ENCODE results near the gene KICS2.

KICS2 gene

DNA sequence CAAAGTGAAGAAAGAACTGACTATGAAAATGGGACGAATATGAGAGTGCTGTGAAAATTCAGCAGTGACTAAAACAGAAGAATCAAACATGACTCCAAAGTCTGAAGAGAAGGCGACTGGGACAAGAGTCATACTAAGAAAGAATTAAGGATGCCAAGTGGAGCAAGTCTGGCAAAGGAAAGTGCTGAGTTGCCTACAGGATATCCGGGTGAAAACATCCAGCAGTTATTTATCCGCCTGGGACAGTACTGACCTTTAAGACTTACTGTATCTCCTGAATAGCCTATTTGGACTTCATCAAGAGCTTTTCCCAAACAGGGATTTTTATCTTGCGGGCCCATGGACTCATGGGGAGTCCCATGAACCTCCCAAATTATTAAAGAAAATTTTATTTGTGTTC is 41.1 kb downstream of the KICS2 start:
- Histone ChIP-seq H3K27ac (peak overlapping the region; percentile 43 to 74), H3K4me3 (peak overlapping the region; percentile 47)
- DNase-seq (ENCODE audit: low spot score) = no peak
- TF ChIP-seq, protein P1, sequence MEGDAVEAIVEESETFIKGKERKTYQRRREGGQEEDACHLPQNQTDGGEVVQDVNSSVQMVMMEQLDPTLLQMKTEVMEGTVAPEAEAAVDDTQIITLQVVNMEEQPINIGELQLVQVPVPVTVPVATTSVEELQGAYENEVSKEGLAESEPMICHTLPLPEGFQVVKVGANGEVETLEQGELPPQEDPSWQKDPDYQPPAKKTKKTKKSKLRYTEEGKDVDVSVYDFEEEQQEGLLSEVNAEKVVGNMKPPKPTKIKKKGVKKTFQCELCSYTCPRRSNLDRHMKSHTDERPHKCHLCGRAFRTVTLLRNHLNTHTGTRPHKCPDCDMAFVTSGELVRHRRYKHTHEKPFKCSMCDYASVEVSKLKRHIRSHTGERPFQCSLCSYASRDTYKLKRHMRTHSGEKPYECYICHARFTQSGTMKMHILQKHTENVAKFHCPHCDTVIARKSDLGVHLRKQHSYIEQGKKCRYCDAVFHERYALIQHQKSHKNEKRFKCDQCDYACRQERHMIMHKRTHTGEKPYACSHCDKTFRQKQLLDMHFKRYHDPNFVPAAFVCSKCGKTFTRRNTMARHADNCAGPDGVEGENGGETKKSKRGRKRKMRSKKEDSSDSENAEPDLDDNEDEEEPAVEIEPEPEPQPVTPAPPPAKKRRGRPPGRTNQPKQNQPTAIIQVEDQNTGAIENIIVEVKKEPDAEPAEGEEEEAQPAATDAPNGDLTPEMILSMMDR (IDR thresholded peaks at IDR 0.05) = no peak

DNA sequence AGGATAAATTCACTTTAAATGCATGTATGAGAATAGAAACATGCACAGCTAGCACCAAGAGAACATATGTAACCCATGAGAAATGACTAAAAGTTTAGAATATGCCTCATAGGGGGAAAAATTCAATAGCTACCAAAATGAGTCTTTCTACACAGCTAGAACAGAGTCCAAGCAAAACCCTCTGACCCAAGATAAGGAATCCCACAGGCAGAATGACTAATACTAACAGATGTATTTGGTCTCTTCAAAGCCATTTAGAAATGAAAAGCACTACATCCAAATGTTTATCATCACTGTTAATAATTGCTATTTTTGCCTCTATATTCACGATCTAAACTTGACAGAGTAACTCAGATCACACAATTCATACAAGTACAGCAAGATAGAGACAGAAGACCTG is 44.0 kb downstream of the KICS2 start:
- Histone ChIP-seq H3K27ac (no peak overlapping the region), H3K4me3 (no peak overlapping the region)
- no peak for DNase-seq (ENCODE audit: low spot score)
- TF ChIP-seq, protein P1 (IDR thresholded peaks at IDR 0.05) = no peak

DNA sequence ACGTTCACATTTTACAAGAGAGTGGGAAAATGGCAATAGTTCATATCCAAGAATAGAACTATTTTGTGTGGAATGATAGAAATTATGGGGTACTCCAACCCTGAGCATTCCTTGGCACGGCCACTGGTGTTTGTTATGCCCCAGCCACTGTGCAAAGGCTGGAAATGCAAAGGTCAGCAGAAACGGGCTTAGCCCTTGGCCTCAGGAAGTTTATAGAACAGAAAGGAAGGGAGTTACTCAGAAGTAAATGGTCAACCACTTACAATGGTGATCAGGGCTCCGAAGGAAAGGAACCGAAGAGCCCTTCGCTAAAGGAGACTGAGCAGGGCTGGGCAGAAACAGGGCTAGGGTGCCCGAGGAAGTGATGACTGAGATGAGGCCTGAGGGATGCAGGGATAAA is 45.1 kb downstream of the KICS2 start:
- H3K27ac ChIP-seq = no peak overlapping the region
- TF ChIP-seq, protein P1 (IDR thresholded peaks at IDR 0.05) = no peak
- DNase-seq (ENCODE audit: low spot score) = no peak
- H3K4me3 ChIP-seq = no peak overlapping the region

DNA sequence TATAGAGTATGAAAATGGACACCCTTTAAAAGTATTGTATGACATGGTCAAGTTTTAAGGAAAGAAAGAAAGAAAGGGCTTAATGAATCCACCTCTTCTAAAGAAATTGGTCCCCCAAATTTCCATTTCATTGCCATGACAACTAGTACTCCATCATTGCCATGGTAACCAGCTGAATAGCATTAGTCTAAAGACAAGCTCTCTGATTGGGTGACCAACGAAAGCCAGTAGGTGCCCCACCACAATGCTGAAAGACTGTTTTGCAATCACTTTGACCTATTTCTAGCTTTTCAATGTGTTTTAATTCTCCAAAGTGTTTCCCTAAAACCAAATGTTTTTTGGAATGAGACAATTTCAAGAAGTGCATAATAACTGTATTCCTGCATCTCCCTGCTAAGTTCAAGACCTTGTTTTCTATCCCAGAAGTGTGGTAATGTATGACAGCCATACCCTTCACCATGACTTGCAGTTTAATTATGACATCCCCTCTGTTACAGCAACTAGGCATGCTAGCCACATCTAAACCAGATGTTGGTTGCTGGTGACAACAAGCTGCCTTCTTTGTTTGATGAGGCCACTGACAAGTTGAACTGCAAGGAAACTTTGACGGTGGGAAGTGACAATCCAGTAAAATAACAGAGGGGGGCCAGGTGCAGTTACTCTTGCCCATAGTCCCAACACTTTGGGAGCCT is 46.7 kb downstream of the KICS2 start:
- TF ChIP-seq, protein P1 (IDR thresholded peaks at IDR 0.05) = no peak
- H3K27ac ChIP-seq = no peak overlapping the region
- no peak overlapping the region for H3K4me3 ChIP-seq
- no peak for DNase-seq (ENCODE audit: low spot score)

DNA sequence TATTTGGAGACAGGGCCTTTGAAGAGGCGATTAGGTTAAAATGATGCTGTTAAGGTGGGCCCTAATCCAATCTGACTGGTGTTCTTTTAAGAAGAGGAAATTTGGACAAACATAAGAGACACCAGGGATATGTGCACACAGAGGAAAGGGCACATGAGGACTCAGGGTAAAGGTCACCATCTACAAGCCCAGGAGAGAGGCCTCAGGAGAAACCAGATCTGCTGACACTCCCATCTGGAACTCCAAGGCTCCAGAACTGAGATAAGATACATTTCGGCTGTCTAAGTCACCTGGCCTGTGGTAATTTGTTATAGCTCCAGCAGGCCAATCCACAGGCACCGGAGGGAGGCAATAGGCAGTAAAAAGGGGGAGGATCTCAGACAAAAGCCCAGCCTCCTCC is 48.6 kb downstream of the KICS2 start:
- TF ChIP-seq, protein P1 (IDR thresholded peaks at IDR 0.05) = no peak
- H3K4me3 ChIP-seq = no peak overlapping the region
- H3K27ac ChIP-seq = no peak overlapping the region
- no peak for DNase-seq (ENCODE audit: low spot score)

All from coronary artery (tissue), 2 donors.